Diencephalon (tissue), 1 donor: ENCODE results near the gene MTG1. TPM values are rescaled to one million over a fixed set of nuclear protein-coding genes. Genes with fewer than 3 reads are reported as not detected.

ENCODE experiments used
- small RNA-seq: library from RNA; depleted of rRNA; stranded (forward); fragments of <200 nt; gene quantifications from one replicate; pipeline ENCODE3, GENCODE V24; 2014
- total RNA-seq: library from RNA; depleted of rRNA; stranded (reverse); fragments of >200 nt; gene quantifications from one replicate; pipeline ENCODE4 v1.2.3, GENCODE V29; 2014

Gene MTG1, protein sequence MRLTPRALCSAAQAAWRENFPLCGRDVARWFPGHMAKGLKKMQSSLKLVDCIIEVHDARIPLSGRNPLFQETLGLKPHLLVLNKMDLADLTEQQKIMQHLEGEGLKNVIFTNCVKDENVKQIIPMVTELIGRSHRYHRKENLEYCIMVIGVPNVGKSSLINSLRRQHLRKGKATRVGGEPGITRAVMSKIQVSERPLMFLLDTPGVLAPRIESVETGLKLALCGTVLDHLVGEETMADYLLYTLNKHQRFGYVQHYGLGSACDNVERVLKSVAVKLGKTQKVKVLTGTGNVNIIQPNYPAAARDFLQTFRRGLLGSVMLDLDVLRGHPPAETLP
- 24.0 TPM for total RNA-seq

DNA sequence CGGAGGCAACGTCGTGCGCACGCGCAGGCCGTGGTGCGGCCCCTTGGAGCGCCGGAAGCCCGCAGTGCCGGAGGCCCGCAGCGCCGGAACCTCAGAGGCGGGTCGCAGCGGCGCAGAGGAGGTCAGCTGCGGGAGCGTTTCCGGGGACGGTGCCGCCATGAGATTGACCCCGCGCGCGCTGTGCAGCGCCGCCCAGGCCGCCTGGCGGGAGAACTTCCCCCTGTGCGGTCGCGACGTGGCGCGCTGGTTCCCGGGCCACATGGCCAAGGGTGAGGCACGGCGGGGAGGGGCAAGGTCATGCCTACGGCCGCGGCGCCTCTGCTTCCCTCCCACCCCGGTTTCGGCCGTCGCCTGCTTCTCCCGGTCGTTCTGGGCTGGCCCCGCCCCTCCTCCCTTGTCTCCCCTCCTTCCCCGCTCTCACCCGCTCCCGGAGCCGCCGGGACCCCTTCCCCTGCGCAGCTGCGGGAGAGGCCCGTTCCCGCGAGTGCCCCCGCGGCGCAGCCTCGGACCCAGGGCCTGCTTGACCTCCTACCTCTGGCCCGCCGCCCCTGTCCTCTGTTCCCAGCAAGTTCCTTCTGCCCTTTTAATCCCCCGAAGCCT lies at the start of gene MTG1:
Gene MTG1 (plus strand): TSS at position 94 of the 600 bp plus-strand sequence. CDS start 64 bp downstream, at position 158.

DNA sequence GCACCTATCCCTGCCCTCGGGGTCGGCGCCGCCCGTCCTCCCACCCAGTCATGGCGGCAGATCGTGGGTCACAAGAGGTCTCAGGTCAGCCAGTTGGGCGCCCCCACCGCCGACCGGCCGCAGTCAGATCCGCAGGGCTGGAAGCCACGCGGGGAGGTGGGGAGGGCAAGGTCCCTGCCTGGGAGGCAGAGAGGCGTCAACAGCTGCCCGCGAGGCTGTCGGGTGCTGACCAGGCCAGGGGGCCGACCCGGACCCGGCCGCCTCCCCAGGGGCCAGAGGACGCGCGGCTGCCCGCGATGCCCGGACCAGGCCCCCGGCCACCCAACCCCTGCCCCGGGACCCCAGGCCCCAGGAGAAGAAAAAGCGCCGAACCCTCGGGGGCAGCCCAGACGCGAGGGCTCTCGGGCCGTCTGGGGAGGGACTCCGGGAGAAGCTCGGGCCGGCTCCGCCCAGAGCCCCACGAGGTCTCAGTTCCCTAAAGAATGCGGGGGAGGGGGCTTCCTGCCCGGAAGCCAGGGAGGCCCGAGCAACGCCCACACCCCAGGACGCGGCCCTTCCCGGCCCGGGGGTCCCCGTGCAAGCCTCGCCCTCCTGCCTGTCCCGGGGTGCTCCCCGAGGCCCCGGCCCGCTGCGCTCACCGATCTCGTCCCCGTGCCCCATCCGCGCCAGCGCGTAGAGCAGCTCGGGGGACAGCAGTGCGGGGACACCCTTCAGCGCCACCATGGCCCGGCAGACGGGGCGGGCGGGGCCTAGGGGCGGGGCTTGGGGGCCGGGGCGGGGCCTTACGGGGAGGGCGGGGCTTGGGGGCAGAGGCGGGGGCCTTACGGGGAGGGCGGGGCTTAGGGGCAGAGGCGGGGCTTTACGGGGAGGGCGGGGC lies 36.4 kb upstream of the MTG1 start, which contains the start of gene FUOM:
Gene FUOM (minus strand): TSS at position 735 of the 877 bp plus-strand sequence. CDS start 12 bp downstream, at position 723.

DNA sequence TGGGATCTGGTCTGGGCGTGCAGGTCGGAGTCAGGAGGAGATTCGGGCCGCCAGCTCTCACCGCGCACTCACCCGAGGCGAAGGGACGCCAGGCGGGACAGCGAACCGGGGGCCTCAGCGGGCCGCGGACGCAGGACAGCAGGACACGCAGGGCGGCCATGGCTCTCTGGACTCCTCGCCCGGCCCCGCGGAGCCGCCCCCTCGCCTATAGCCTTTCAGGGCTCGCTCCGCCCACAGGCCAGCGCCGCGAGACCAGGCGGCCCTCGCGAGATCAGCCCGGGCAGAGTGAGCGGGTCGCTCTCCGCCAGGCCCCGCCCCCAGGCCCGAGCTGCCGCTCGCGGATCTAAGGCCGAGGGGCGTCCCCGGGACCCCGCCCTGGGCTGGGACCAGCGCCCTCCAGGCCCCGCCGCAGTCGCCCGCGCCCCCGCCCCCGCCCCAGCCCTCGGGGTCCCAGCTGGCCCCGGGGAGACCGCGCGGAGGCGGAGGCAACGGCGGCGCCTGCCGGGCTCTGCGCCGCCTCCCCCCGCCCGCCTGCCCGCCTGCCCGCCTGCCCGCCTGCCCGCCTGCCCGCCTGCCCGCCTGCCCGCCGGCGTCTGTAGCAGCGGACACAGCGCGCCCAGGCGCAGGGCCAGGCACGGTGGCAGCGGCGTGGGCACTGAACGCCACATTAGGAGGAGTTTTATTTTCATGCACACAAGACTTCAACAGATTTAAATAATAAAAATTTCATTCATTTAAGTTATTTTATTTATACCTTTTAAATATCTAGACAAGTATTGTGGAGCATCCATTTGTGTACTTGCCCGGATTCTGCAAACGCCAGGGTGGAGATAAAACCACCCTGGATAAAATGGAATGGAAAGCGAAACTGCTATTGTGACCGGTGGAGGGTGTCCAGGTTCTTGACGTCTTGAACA lies 20.5 kb upstream of the MTG1 start, which contains the start of gene ECHS1:
Gene ECHS1 (minus strand): TSS at position 181 of the 917 bp plus-strand sequence. CDS start 21 bp downstream, at position 160.

DNA sequence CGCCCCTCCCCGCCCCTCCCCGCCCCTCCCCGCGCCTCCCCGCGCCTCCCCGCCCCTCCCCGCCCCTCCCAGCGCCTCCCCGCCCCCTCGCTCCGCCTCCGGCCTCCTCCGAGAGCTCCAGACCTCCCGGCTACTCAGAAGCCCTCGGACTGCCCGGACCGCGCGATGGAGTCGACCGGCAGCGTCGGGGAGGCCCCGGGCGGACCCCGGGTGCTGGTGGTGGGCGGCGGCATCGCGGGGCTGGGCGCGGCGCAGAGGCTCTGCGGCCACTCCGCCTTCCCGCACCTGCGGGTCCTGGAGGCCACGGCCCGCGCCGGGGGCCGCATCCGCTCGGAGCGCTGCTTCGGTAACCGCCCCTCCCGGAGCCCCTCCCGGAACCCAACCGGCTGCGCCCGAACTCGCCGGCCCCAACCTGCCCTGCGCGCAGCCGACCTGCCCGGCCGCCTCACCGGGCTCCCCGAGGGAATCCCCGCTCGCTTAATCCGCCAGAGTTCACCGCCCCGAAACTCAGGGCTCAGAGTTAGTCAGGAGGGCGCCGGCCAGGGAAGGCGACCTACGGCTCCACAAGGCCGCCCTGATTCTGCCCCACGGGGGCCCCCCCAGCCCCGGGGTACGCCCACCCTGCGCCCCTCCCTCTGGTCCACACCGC lies 14.7 kb upstream of the MTG1 start, which contains the start of gene PAOX:
Gene PAOX (plus strand): TSS at position 111 of the 649 bp plus-strand sequence. CDS start 55 bp downstream, at position 166.

DNA sequence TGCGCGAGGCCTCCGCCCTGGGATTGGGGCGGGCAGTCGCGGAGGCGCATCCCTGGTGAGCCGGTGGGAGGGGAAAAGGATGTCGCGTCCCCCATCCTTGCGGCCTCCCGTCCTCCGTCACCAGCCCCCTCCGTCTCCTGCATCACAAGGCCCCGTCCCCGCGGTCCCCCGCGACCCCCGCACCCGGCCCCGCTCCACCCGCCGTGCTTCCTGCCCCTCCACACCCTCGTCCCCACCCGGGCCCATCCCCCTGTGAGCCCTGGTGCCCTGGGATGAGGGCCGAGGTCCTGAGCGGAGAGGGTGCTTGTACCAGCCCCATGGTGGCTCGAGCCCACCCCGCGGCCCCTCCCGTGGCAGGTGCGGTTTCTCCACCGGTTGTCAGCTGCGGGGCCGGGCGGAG lies 30.6 kb downstream of the MTG1 start, which contains the start of gene SPRN:
Gene SPRN (minus strand): TSS at position 25 of the 400 bp plus-strand sequence. CDS start 944 bp downstream, outside the sequence.

DNA sequence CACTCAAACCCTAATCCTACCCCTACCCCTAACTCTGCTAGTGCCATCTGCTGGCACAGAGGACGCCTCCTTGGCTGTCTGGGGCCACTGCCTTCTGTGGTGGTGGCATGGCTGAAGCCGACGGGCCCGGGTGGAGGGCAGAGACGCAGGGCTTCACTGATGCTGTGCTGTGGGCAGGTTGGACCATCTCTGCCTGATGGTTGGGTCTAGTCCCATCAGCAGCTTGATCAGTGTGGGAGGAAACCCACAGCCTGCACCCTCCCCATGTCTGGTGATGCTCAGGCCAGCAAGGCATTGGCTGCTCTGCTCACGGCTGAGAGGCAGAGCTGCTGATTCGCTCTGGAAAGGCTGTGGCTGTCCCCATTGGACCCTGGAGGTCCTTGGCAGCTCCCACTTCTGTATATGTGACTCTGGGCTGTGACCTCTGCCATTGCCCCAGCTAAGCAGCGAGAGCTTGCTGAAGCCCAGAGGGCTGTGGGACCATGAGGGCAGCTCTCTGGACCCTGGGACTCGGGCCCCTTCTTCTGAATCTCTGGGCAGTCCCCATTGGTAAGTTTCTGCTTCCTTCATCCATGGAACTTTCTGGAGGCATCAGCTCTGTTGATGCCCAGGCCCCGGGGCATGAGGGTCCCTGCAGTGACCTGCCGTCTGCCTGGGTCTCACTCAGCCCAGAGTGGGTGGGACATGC lies 59.7 kb downstream of the MTG1 start, which contains the start of gene SCART1:
Gene SCART1 (plus strand): TSS at position 430 of the 688 bp plus-strand sequence. CDS start 53 bp downstream, at position 483.

Small RNAs within 50 kb of the gene (small RNA-seq; reads per million reads assigned to genes)
- gene AL360181.4 (not detected), gene BANF1P2 (not detected), gene MIR3944 (not detected)

Other genes starting within 250 kb of the MTG1 start
- 18.5 TPM for gene KNDC1, start 233.9 kb upstream of the MTG1 start, total RNA-seq
- not detected for gene UTF1, start 163.9 kb upstream of the MTG1 start, total RNA-seq
- 0.23 TPM for gene VENTX, start 156.3 kb upstream of the MTG1 start, total RNA-seq
- 1.4 TPM for gene ADAM8, start 117.3 kb upstream of the MTG1 start, total RNA-seq
- gene TUBGCP2, start 85.3 kb upstream of the MTG1 start, total RNA-seq = 45.2 TPM
- gene ZNF511, start 85.2 kb upstream of the MTG1 start, total RNA-seq = 8.1 TPM
- gene CALY, start 57.3 kb upstream of the MTG1 start, total RNA-seq = 36.4 TPM
- not detected for gene PRAP1, start 46.8 kb upstream of the MTG1 start, total RNA-seq
- 6.5 TPM for gene FUOM, start 36.1 kb upstream of the MTG1 start, total RNA-seq
- 48.4 TPM for gene ECHS1, start 20.8 kb upstream of the MTG1 start, total RNA-seq
- 5.1 TPM for gene PAOX, start 14.9 kb upstream of the MTG1 start, total RNA-seq
- 13.4 TPM for gene SPRN, start 30.5 kb downstream of the MTG1 start, total RNA-seq
- 1.2 TPM for gene SCART1, start 59.8 kb downstream of the MTG1 start, total RNA-seq
- gene CYP2E1, start 133.2 kb downstream of the MTG1 start, total RNA-seq = 18.0 TPM
- gene SYCE1, start 171.4 kb downstream of the MTG1 start, total RNA-seq = 1.2 TPM
- gene FRG2B, start 232.6 kb downstream of the MTG1 start, total RNA-seq = not detected